Mammary epithelial cell (primary cell): ENCODE results near the gene AGAP1.

Experiments used
- EZH2 ChIP-seq: IDR thresholded peaks from 2 replicates; pipeline ENCODE4 v1.6.1; 2012; ENCODE audit warnings: low read length, inconsistent platforms, borderline replicate concordance
- TF ChIP-seq, protein P1 (sequence below), 2 donors: IDR thresholded peaks in 1 of 2; conservative IDR thresholded peaks in 1 of 2; 2 replicates each; pipeline ENCODE4 v1.5.1; 2011 to 2012; ENCODE audit warnings: inconsistent platforms in 2 of 2, low read length in 2 of 2, mild to moderate bottlenecking in 2 of 2, control low read depth in 1 of 2, low read depth in 1 of 2; ENCODE audit not compliant: insufficient read depth in 1 of 2; ENCODE audit errors: extremely low read depth in 1 of 2

- TF ChIP-seq, protein P1, sequence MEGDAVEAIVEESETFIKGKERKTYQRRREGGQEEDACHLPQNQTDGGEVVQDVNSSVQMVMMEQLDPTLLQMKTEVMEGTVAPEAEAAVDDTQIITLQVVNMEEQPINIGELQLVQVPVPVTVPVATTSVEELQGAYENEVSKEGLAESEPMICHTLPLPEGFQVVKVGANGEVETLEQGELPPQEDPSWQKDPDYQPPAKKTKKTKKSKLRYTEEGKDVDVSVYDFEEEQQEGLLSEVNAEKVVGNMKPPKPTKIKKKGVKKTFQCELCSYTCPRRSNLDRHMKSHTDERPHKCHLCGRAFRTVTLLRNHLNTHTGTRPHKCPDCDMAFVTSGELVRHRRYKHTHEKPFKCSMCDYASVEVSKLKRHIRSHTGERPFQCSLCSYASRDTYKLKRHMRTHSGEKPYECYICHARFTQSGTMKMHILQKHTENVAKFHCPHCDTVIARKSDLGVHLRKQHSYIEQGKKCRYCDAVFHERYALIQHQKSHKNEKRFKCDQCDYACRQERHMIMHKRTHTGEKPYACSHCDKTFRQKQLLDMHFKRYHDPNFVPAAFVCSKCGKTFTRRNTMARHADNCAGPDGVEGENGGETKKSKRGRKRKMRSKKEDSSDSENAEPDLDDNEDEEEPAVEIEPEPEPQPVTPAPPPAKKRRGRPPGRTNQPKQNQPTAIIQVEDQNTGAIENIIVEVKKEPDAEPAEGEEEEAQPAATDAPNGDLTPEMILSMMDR (conservative IDR thresholded peaks at IDR 0.05 in 1 of 2, IDR thresholded peaks at IDR 0.05 in 1 of 2; ENCODE audit: extremely low read depth in 1 of 2, insufficient read depth in 1 of 2, low read depth in 1 of 2, low read length in 2 of 2) = no peak
- no peak for TF ChIP-seq EZH2
Measured at GRCh38 chr2:235802542-235802941, 308.7 kb downstream of the AGAP1 start.
